K562 (cell line): Measurements from ENCODE around the gene AFDN. TPM values are rescaled to one million over a fixed set of nuclear protein-coding genes. Genes with fewer than 3 reads are reported as not detected.

ENCODE experiments used
- CLOCK ChIP-seq: fragments of 250-450 bp; sonication (Bioruptor Pico); IDR thresholded peaks from 2 replicates; pipeline ENCODE4 v1.4.0; 2020; ENCODE audit warnings: mild to moderate bottlenecking, moderate library complexity, borderline replicate concordance
- ERF ChIP-seq: fragments of 450-650 bp; formaldehyde crosslinking; IDR thresholded peaks from 2 replicates; pipeline ENCODE4 v1.4.0; 2020; ENCODE audit warnings: mild to moderate bottlenecking, mixed read lengths
- HBP1 ChIP-seq: fragments of 450-650 bp; formaldehyde crosslinking; IDR thresholded peaks from 2 replicates; pipeline ENCODE4 v1.4.0; 2022; ENCODE audit warnings: missing genetic modification characterization
- HNRNPLL ChIP-seq: fragments of 200-400 bp; formaldehyde crosslinking; IDR thresholded peaks from 2 replicates; pipeline ENCODE4 v1.6.1; 2017; ENCODE audit warnings: low read length, low read depth, mild to moderate bottlenecking; ENCODE audit not compliant: poor library complexity, severe bottlenecking
- MCM3 ChIP-seq: fragments of 450-650 bp; IDR thresholded peaks from 2 replicates; pipeline ENCODE4 v1.6.1; 2016
- NR2C2 ChIP-seq, 2 experiments: fragments of 200-800 bp in 1 of 2; sonication (Bioruptor generic) in 1 of 2; sonication (generic) in 1 of 2; formaldehyde crosslinking in 1 of 2; IDR thresholded peaks; 2 replicates each; pipeline versions ENCODE4 v1.6.1 to v1.8.0; 2016 to 2022; ENCODE audit warnings: mild to moderate bottlenecking in 1 of 2, missing compliant biosample characterization in 1 of 2, missing genetic modification characterization in 1 of 2, missing genetic modification reagents in 1 of 2
- PML ChIP-seq: IDR thresholded peaks from 2 replicates; pipeline ENCODE4 v1.6.1; 2012; ENCODE audit warnings: low read length, inconsistent platforms
- RFX5 ChIP-seq: IDR thresholded peaks from 2 replicates; pipeline ENCODE4 v1.6.1; 2011; ENCODE audit warnings: low read depth, mild to moderate bottlenecking, improper control_type of control experiment, low read length
- SAFB ChIP-seq: fragments of 200-400 bp; formaldehyde crosslinking; IDR thresholded peaks from 2 replicates; pipeline ENCODE4 v1.6.1; 2017; ENCODE audit warnings: low read depth, low read length, borderline replicate concordance
- SFPQ ChIP-seq: fragments of 200-400 bp; formaldehyde crosslinking; IDR thresholded peaks from 2 replicates; pipeline ENCODE4 v1.6.1; 2017; ENCODE audit warnings: mild to moderate bottlenecking, low read depth, low read length, moderate library complexity
- SP2 ChIP-seq: IDR thresholded peaks from 2 replicates; pipeline ENCODE4 v1.6.1; 2011; ENCODE audit warnings: mild to moderate bottlenecking, low read depth, low read length, moderate library complexity; ENCODE audit not compliant: poor library complexity, severe bottlenecking; ENCODE audit errors: extremely low read depth
- STAT5B ChIP-seq: fragments of 250-450 bp; sonication (Bioruptor Pico); IDR thresholded peaks from 2 replicates; pipeline ENCODE4 v1.8.0; 2021; ENCODE audit warnings: mild to moderate bottlenecking, inconsistent platforms
- TAF1 ChIP-seq: IDR thresholded peaks from 2 replicates; pipeline ENCODE4 v1.6.1; 2011; ENCODE audit warnings: mild to moderate bottlenecking, low read length, moderate library complexity; ENCODE audit not compliant: insufficient read depth, control insufficient read depth, severe bottlenecking; ENCODE audit errors: extremely low read depth
- TAL1 ChIP-seq: fragments of 450-650 bp; IDR thresholded peaks from 2 replicates; pipeline ENCODE4 v1.6.1; 2016; ENCODE audit warnings: mild to moderate bottlenecking
- TSHZ1 ChIP-seq: fragments of 250-450 bp; sonication (Bioruptor Pico); IDR thresholded peaks from 2 replicates; pipeline ENCODE4 v1.4.0; 2020; ENCODE audit warnings: mild to moderate bottlenecking, moderate library complexity
- ZFX ChIP-seq: sonication (generic); formaldehyde crosslinking; IDR thresholded peaks from 2 replicates; pipeline ENCODE4 v1.8.0; 2022; ENCODE audit warnings: mild to moderate bottlenecking, missing genetic modification reagents, moderate library complexity
- polyA plus RNA-seq, 8 experiments: library from polyadenylated mRNA; depleted of rRNA in 4 of 8; stranded (reverse) in 5 of 8; unstranded in 3 of 8; fragments of >200 nt; fragmentation: Nextera tagmentation in 2 of 8; fragmentation: Illumina TruSeq in 1 of 8; extraction: Ambion mirVana in 2 of 8; extraction: Trizol in 1 of 8; gene quantifications; 2 replicates each; pipeline versions ENCODE4 v1.2.1 to v1.2.3, GENCODE V29; 2011 to 2014; ENCODE audit warnings: inconsistent platforms in 1 of 8, missing spikeins in 1 of 8
- total RNA-seq, 7 experiments: library from RNA; depleted of rRNA in 6 of 7; stranded (reverse); fragments of >200 nt in 6 of 7; fragmentation: Illumina TruSeq in 2 of 7; extraction: Trizol in 2 of 7; gene quantifications; 2 replicates each; pipeline versions ENCODE4 v1.2.1 to v1.2.3, GENCODE V29; 2011 to 2021; ENCODE audit warnings: low replicate concordance in 1 of 7

Gene AFDN
- total and polyA plus RNA-seq, 9 of the 15 experiments (the other 6 are each of a cell fraction or from before 2014, with no cell fraction given), result 7.2 to 129 (median 105) TPM

GRCh38 chr6:167840526-167841179 is 13.9 kb downstream of the AFDN start (continued):
- TF ChIP-seq PML (0 out of 2 replicates have a peak, but pooled peaks have one; percentile 13), SP2 (no peak), HBP1 (CRISPR knock-in tag) (no peak), TSHZ1 (CRISPR knock-in tag) (no peak), RFX5 (no peak), HNRNPLL (no peak), MCM3 (no peak), TAF1 (no peak), SFPQ (no peak), ZFX (CRISPR knock-in tag) (peak; percentile 44), CLOCK (CRISPR knock-in tag) (no peak), SAFB (no peak), TAL1 (peak; percentile 43), STAT5B (no peak), NR2C2 (CRISPR knock-in tag; IDR thresholded peaks at IDR 0.05) (no peak), NR2C2 (tag; IDR thresholded peaks at IDR 0.05) (peak; percentile 69; the same call in 1 of the 2 replicates), ERF (CRISPR knock-in tag) (no peak)
